Transverse colon (tissue), 4 donors: ENCODE measurements around the gene RNF152.

Experiments used
- CTCF ChIP-seq, 5 experiments: fragments of 200-600 bp in 3 of 5; fragments of 450-650 bp in 2 of 5; sonication (generic) in 3 of 5; IDR thresholded peaks; 1 replicate in 2 of 5; 2 replicates in 3 of 5; pipeline ENCODE4 v1.5.1; 2016 to 2017; ENCODE audit warnings: antibody characterized with exemption in 5 of 5, inconsistent platforms in 3 of 5, mild to moderate bottlenecking in 2 of 5, moderate library complexity in 1 of 5
- EP300 ChIP-seq: sonication (generic); formaldehyde crosslinking; IDR thresholded peaks from one replicate; pipeline ENCODE4 v1.6.1; 2017; ENCODE audit warnings: antibody characterized with exemption, low read depth
- POLR2A ChIP-seq: fragments of 450-650 bp; IDR thresholded peaks from one replicate; pipeline ENCODE4 v1.6.1; 2016; ENCODE audit warnings: antibody characterized with exemption, mild to moderate bottlenecking, moderate library complexity
- POLR2AphosphoS5 ChIP-seq, 3 donors: sonication (generic); formaldehyde crosslinking; IDR thresholded peaks; one replicate each; pipeline ENCODE4 v1.6.1; 2016; ENCODE audit warnings: antibody characterized with exemption in 3 of 3

GRCh38 chr18:61917818-61918217 lies 25.0 kb upstream of the RNF152 start:
- no peak for TF ChIP-seq POLR2A
- TF ChIP-seq CTCF (IDR thresholded peaks at IDR 0.05), result no peak
- no peak for TF ChIP-seq EP300
- TF ChIP-seq POLR2AphosphoS5 (IDR thresholded peaks at IDR 0.05), result no peak
